Islet of Langerhans (tissue), 1 donor: Measurements from ENCODE around the gene TAC4.

Experiments
- FAIRE-seq: peaks from one replicate; lab custom pipeline; 2011; peaks lifted over from hg19 to GRCh38; lab: Jason Lieb, UNC

The TAC4 gene

DNA sequence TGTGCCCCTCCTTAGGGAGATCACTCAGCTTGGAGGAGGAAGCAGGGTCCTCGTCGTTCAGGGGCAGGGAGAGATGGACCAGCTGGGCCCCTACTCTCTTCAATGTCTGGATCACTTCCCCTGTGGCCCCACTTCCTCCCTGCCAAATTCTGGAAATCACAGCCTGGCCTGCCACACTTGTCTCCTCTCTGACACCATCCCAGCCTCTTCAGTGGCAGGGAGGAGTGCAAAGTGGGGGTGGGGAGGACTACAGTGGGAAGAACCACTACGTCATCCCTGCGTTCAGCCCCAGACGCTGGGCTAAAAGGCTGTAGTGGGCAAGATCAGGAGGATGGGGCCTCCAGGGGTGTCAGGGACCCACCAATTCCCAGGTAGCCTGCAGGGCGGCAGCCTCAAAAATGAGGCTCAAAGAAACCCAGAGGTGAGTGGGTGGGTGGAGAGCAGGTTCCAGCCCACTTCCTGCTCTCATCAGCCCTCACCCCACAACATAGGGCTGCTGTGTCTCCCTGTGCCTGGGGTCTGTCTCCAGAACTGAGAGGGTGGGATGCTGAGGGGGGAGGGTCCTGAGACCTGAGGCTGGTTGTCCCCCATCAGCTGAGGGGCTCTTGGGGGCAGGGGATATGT is 25.0 kb upstream of the TAC4 start:
- FAIRE-seq, result no peak

DNA sequence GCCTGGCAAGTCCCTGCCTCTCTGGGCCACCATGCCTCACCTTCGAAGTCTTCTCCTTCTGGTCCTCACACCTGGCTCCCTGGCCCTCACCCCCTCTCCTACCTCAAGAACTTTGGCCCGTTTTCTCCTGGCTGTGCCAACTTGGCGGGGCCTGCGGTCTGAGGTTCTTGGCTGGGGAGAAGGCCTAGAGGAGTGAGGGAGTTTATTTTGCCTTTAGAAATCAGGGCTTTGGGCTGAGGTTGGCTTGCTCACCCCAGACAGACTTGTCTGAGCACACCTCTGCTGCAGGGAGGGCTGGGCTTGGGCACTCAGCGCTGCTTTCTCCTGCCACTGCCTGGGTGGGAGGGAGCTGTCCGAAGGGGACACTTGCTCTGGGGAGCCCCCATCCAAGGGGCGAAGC is 23.3 kb upstream of the TAC4 start:
- no peak for FAIRE-seq

DNA sequence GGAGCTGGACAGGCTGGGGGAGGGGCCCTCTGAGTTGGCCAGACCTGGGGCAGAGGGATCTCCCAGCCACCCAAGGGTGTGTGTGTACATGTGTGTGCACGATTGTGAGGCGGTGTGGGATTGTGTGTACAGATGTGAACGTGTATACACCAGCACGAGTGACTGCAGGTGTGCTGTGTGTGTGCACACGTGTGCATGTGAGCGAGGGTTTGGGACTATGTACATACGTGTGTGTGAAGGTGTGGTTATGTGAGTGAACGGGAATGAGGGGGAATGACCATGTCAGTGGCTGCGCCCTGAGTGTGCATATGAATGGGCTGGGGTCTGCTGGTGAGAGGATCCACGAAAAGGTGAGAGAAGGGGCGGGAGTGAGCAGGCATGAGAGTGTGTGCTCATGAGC is 22.4 kb upstream of the TAC4 start:
- FAIRE-seq, result no peak

DNA sequence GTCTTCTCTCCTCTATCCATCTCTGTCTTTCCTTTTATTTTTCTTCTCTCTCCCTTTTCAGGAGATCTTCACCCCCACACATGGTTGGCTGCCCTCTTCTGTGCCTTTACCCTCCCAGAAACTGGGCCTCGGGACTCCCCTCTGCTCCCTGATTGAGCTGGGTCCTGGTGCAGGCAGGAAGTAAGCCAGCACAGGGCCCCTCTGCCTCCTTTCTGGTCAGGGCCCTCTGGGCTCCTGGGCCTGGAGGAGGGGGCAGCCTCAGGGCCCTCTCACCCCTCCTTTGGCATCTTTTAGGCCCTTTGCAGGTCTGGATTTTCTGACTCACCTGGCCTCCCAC is 21.1 kb upstream of the TAC4 start:
- no peak for FAIRE-seq

DNA sequence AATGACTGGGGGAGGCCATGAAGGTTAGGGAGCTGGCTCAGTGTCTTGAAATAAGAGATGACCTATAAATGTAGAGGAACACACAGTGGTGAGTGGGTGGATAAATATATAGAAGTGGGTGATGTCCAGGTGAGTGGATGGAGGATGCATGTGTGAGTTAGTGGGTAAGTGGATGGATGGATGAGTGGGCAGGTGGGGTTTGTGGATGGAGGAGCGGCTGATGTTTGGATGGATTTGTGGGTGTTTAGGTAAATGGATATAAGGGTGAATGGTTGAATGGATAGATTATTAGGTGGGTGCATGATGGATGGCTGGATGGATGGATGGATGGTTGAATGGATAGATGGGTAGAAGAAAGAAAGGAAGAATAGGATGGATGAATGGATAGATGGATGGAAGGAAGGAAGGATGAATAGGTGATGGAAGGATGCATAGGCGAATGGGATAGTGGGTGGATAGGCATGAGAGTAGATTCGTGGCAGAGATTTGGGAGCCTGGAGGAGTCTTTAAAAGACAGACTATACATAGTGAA is 19.1 kb upstream of the TAC4 start:
- no peak for FAIRE-seq

DNA sequence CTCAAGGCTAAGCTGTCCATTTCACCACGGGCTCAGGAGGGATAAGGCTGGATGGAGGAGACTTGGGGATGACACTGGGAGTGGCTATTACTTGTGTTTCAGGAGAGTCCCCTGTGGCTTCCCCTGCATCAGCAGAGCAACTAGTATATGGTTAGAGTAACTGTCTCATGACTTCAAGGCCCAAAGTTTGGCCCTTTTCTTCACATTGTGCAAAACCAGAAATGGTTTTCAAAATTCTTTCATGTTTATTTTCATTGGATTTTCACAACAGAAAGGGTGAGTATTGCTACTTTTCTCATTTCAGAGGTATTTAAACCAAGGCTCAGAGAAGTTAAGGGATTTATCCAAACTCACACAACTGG is 18.1 kb upstream of the TAC4 start:
- no peak for FAIRE-seq

DNA sequence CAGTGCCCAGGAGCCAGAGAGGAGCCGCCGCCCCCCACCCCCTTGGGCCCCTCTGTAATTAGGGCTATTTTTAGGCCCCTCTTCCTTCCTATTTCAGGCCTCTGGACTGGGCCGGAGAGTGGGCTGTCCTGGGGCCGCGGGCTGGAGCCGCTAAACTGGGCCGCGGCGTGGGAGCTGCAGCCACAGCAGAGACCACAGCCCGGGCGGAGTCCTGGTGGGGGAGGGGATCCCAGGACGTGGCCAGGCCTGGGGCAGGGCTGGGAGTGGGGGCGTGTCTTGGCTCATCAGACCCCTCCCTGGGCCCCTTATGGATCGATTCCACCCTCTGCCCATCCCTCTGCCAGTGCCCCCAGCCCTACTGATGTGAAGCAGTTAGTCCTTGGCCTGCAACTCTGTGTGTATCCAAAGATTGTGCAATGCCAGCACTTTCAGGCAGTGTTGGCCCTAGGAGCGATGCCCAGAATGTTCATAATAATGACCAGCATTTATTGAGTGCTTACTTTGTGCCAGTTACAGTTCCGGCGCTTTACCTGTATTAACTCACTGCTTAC is 15.0 kb upstream of the TAC4 start:
- FAIRE-seq, result no peak

DNA sequence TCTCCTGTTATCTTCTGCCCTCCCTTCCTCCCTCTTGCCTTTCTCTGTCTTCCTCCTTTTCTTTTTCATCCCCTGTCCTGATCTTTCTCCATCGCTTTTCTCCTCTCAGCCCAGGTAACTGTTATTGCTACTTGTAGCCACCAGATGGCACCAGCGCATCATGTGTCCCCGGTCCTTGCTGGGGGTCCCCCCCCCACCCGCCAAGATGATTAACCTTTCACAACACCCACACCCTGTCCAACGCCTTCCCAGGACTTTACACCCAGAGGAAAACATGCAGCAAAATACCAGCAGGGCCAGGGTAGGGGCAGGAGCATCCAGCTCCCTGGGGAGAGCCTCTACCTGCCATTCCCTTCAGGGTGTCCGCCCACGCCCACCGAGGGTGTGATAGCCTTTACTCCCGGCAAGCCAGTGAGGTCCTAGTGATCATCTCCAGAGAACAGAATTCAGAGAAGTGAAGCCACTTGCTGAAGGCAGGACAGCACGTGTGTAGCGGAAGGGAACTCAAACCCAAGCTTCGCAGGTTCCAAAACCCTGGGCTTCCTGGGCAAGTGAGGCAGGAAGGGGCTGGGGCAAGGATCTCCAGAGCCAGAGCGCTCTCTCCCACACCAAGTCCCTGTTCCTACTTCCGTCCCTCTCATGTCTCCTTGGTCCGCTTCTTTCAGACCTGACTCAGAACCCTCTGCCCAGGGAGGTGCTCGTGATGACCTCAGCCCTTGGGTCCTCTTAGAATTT is 13.4 kb upstream of the TAC4 start:
- no peak for FAIRE-seq

DNA sequence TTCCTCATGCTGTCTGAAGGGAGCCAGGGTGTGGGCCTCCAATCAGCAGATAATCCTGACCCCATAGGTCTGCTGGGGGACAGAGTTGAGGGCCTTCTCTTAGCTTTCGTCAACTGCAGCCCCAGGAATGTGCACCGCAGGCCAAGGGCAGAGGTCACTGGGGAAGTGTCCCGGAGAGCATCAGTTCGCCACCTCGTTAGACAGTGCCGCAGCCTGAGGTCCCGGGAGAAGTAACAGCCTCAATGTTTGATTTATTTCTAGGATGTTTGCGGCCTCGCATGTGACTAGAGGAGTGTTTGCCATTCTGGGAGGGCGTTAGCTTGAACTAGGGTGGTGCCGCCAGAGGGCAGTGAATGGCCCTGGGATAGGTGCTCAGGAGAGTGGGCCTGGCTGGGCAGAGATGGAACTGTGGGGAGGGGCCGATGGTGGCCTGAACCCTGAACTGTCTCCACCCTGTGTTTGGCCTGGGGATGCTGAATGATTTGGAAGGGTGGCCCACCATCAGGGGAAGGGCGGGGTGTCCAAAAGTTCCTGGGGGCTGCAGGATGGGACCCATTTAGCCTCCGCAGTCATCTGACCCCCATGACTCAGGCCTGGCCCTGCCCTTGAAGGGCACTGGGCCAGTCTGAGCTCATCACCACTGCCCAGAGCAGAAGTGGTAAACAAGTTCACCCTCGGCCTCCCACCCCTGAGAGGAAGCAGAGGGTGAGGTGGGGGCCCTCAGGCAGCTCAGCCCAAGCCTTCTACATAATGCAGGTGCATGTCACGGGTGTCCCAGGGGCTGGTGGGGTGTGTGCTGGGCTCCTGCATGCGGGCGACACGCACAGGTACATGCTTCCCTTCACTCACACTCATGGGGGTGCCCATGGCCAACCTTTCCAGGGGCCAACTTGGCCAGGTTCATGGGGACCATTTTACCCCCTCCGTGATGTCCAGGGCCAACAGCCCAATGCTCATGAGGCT is 12.4 kb upstream of the TAC4 start:
- FAIRE-seq, result no peak

DNA sequence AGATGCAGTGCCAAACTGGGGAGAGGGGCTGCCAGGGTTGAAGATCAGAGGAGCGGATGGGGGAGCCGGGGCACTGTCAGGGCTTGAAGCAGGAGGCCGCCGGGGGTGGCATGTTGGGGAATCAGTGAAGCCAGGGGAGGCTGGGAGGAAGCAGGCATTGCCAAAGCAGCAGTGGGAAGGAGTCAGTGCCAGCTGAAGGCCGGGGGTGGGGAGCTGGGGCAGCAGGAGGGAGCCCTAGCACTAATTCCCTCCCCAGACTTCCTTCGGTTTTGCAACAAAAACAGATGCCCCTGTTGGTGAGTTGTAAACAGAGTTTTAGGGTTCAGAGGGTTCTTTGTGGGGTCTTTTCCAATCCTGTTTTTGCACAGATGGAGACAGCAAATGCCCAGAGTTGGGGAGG is 10.9 kb upstream of the TAC4 start:
- no peak for FAIRE-seq

DNA sequence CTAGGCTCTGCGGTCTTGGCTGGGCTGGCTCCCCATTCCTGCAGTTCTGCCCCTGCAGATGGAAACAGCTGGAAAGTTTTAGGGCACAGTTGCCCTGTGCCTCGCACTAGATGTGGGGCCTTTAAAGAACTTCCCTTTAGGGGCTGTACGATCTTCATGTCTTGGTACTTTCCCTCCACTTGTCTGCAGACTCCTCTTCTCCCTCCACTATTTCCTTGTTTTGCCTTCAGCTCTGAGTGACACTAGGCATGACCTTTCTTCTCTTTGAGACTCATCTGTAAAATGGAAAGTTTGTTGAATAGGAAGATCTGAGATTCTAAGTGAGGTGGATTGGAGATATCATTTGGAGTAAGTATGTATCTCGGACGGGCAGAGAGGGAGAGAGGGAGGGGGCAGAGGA is 6.3 kb upstream of the TAC4 start:
- FAIRE-seq, result no peak

DNA sequence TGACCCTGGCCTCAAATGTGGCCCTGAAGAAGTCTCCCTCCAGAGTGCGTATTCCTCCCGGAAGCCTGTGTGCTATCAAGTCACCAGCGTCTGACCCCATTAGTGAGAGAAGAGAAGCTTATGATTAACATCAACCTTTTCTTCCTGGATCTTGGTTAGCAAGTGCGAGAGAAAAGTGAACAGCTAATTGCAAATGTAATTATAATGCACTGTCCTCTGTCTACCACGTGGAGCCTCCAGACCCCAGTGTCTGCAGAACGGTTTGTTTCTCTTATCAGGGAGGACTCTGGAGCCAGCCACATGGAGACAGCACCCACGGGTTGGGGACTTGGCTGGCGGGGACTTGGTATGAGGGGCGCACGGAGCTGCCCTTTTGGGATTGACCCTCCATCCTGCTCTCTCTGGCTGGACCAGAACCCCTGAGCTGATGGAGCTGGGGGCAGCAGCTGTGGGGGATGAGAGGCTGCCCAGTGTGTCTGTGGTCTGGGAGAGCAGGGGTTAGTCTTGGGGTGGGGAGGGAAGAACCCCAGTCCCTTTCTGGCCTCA is 5.7 kb upstream of the TAC4 start:
- no peak for FAIRE-seq

DNA sequence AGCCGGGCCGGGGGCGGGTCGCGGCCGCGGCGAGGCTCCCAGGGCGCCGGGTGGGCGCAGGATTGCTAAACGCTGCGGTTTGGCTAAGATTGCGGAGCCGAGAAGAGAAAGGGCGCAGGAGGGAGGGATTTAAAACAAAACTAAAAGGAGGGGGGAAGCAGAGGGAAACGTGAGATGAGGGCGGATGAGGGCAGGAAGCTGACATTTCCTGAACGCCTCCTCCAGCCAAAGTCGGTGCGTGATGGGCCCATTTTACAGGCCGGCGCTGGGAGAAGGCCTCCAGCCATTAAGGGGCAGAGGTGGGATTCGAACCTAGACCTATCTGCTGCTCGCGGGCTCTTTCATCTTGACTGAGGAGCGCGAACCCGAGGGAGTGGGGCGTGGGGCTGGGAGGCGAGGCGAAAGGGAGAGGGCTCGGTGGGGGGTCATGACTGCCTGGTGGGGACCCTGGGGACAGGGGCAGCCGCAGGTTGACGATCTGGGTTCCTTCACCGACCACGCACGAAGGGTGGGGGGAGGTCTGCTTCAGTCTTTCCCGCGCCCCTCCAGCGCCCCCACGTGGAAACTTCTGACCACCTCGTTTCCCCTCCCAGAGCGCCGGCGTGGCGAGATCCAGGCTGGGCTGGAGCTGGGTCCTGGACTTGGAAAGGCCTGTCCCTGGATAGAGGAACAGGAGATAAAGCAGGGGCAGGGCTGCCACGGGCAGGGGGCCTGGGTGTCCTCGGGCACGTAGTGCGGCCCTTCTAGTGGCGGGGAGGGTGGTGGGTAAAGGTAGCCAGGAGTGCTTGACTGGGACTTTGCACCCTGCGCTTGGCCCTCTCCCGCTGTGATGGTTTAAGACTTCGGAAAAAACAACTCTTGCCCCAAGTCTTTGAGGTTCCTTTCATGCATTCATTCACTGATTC is 3.8 kb upstream of the TAC4 start:
- no peak for FAIRE-seq

DNA sequence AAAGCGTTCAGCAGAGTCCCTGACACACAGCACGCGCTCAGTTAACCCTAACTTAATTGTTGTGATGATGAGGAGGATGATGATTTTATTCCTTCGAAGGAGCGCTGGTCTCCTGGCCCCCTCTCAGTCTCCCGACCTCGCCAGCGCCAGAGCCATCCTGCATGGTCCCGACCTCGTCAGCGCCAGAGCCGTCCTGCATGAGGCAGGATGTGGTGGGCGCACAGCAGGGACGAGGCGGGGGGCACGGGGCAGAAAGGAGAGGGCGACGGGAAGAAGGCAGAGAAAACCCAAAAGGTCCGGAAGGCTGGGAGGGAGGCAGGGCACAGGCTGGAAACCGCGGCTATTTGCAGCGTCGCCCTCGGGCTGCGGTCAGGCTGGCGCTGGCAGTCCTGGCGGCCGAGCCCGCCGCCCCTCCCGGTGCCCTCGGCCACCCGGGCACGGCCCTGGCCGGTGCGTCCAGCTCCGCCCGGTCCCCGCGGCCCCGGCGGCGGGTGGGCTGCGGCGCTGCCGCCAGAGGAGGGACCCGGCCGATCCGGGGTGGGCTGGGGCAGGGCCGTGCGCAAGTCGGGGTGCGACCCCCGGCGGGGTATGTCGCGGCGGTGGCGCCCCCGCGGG is 3.0 kb upstream of the TAC4 start:
- FAIRE-seq, result no peak

DNA sequence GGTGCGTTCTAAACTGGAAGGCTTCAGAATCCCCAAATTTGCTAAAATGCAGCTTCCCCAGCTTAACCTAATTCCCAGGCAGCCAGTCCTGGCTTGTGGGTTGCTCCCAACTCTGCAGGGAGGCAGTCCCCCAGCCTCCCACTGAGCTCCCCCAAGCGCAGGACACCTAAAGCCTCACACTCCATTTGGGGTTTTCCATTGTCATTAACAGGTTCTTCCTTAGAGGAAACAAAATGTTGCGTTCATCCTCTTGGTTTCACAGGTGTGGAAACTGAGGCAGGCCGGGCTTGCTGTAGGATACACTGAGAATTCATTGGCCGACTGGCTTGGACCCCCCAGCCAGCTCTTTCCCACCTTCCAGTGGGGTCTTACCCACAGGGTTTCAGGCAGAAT is 2.3 kb upstream of the TAC4 start:
- FAIRE-seq, result no peak

DNA sequence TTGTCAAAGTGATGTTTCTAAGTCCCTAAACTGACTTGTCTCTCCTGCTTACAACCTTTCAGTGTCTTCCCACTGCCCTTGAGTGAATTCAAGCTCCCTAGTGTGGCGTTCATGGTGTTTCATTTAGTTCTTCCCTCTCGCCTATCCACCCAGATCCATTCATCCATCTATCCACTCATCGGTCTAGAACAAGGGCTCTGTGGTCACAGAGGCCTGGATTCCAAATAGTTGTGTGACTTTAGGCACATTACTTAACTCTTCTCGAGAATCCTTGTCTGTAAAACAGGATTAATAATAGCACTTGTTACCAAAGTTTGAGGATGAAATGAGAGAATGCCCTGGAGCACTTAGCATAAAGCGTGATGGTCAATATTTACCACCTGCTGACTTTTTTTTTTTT is 870 bp upstream of the TAC4 start:
- FAIRE-seq, result no peak

DNA sequence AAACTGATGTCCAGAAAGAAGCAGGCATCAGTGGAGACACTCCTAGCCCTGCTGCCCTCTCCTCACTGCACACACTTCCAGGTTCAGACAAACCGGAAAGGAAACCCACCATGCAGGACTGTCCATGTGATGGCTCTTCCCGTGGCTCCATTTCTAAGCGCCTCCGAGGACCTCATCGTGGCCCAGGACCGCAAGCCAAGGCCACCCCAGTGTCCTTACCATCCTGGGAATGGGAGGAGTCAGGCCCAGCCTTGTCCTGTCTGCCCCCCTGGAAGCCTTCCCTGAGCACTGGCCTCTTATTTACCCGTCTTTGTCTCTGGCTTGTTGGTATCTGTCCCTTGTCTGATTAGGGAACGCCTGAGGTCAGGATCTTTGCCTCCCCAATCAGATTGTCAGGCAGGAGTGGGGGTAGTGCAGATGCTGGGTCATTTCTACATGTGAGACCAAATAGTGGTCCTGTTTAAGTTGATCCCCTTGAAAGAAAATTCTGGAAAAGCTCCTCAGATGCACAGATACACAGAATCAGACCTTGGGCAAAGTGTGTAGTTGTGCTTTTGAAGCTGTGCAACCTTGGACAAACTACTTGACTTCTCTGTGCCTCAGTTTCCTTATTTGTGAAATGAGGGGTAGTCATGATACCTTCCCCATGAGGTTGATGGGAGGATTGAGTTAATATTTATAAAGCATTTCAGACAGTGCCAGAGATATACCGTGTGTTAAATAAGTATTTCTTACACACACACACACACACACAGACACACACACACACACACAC is 744 bp downstream of the TAC4 start:
- FAIRE-seq, result no peak

DNA sequence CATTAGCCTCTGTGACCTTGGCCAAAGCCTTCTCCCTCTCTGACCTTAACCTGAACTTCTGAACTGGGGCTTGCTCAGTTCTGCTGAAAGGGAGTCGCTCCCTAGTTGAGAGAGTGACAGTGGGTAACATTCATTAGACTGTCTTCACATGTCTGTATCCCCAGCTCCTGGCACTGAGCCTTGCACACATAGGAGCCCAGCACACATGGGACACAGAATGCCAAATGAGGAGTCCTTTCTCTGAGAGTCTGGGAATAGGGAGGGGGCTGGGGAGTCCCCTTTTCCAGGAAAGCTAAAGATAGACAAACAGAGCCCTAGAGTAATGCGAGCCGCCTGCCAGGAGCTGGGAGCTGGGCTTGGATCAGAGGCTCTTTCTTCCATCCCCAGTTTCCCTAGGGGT is 2.5 kb downstream of the TAC4 start:
- FAIRE-seq, result no peak

DNA sequence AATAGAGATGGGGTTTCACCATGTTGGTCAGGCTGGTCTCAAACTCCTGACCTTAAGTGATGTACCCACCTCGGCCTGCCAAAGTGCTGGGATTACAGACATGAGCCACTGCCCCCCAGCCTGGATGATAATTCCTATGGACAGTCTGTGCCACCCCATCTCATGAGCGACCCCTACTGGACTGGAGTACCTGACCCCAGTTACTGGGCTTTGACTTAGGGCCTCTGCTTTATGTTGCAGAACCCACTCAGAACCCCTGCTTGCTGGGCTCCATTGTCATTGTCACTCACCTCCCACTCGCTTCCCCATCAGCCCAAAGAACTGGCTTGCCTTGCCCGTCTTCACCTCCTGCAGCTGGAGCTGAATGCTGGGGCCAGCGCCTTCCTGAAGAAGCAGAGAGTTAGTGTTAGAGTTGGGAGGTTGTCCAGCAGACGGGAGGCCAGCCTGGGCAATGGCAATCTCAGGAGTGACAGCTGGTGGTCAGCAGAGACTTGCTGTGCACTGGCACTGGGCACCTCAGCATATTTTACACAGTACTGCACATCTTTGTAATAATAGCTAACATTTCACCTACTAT is 4.0 kb downstream of the TAC4 start:
- no peak for FAIRE-seq

DNA sequence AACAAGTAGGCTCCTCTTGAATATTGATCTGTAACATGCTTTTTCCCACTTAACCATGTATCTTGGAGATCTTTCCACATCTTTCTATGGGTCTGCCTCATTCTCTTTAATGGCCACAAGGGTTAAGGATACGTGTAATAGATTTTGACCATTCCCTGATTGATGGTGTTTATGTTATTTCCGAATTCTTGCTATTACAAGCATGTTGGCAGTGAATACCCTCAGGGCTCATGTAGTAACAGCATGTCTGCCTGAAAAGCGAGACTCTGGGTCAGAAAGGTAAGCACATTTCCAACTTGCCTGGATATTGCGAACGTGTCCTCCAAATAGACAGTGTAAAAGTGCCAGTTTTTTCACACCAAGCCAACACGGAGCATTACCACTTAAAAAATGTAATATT is 5.0 kb downstream of the TAC4 start:
- no peak for FAIRE-seq
